Measurements from ENCODE around the gene FEN1. TPM values are rescaled to one million over a fixed set of nuclear protein-coding genes. Genes with fewer than 3 reads are reported as not detected.
A peak's percentile ranks its signal among the peaks of the same experiment; 100 is the strongest.

Gene FEN1
- total and polyA plus RNA-seq, 2 of the 13 experiments (the other 11 are each of a cell fraction or from before 2014, with no cell fraction given), result 12.4 to 102 TPM

DNA sequence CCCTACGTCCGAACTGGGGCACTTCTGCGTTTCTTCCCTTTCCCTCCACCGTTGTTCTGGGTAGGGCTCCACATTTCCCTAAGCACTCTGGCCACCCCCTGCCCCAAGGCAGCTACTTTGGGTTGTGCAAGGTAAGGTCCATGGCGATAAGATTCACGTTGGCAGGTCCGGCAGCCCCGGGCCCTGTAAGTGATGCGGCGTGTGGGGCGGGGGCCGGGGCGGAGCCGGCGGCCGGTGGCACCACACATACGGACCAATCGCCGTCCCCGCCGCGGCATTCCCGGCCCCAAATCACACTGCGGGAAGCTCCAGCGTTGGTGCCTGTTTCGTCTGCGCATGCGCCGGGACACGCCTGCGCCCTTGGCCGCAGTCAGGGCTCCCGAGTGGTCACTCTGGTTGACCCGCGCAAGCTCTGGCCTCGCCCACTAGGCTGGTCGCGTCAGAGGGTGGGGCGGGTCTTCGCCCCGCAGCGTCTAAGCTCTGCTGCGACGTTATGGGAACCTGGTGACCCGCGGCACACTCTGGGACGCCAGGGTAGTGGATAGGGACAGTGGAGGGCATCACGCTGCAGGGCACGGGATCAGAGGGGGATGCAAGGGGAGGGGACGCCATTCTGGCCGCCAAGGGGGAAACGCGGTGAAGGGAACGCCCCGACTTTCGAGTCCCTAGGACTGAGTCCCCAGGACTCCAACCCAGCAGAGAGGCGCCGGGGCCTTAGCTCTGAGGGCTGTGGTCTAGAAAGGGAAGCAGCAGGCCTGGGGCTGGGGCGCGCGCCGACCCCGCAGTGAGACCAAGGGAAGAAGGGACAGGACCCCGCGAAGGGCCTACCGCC lies 22.5 kb downstream of the FEN1 start (continued):
- TF ChIP-seq ZNF503 (CRISPR knock-in tag; IDR thresholded peaks at IDR 0.05), result no peak
- no peak; the same call in 1 of the 2 replicates for TF ChIP-seq ETV5 (CRISPR knock-in tag; IDR thresholded peaks at IDR 0.05; ENCODE audit: borderline replicate concordance)
- TF ChIP-seq SPEN (CRISPR knock-in tag; IDR thresholded peaks at IDR 0.05; ENCODE audit: low read depth), result peak; percentile 47; the same call in 1 of the 2 replicates
- TF ChIP-seq ZEB1 (IDR thresholded peaks at IDR 0.05; ENCODE audit: insufficient replicate concordance, low read depth), result no peak
- no peak; the same call in 1 of the 2 replicates for TF ChIP-seq ONECUT2 (CRISPR knock-in tag; IDR thresholded peaks at IDR 0.05)
- peak; percentile 71; the same call in 1 of the 2 replicates for TF ChIP-seq ZNF709 (CRISPR knock-in tag; IDR thresholded peaks at IDR 0.05)
- TF ChIP-seq BCL3 (CRISPR knock-in tag; IDR thresholded peaks at IDR 0.05), result peak; percentile 15; the same call in 1 of the 2 replicates
- peak; percentile 92 for TF ChIP-seq CAMTA2 (CRISPR knock-in tag; IDR thresholded peaks at IDR 0.05; ENCODE audit: borderline replicate concordance)
- TF ChIP-seq CENPT (CRISPR knock-in tag; IDR thresholded peaks at IDR 0.05; ENCODE audit: low read depth), result no peak
- TF ChIP-seq ZBTB1 (CRISPR knock-in tag; IDR thresholded peaks at IDR 0.05; ENCODE audit: borderline replicate concordance), result no peak
- peak; percentile 19; the same call in 1 of the 2 replicates for TF ChIP-seq ZNF878 (CRISPR knock-in tag; IDR thresholded peaks at IDR 0.05)
- TF ChIP-seq ZC3H4 (CRISPR knock-in tag; IDR thresholded peaks at IDR 0.05; ENCODE audit: borderline replicate concordance), result no peak
- TF ChIP-seq ZNF292 (CRISPR knock-in tag; IDR thresholded peaks at IDR 0.05; ENCODE audit: borderline replicate concordance, low read depth), result no peak
- peak; percentile 86 for TF ChIP-seq DR1 (CRISPR knock-in tag; IDR thresholded peaks at IDR 0.05)
- TF ChIP-seq PAWR (CRISPR knock-in tag; IDR thresholded peaks at IDR 0.05; ENCODE audit: borderline replicate concordance), result no peak
- peak; percentile 48 for TF ChIP-seq MNT (IDR thresholded peaks at IDR 0.05)
- TF ChIP-seq POGK (CRISPR knock-in tag; conservative IDR thresholded peaks at IDR 0.05), result peak; percentile 89; the same call in 1 of the 2 replicates
- peak; percentile 27; the same call in 1 of the 2 replicates for TF ChIP-seq ZNF788 (CRISPR knock-in tag; IDR thresholded peaks at IDR 0.05; ENCODE audit: borderline replicate concordance)
- TF ChIP-seq ZBTB7A (CRISPR knock-in tag; IDR thresholded peaks at IDR 0.05), result no peak; the same call in 1 of the 2 replicates
- TF ChIP-seq, protein P1, sequence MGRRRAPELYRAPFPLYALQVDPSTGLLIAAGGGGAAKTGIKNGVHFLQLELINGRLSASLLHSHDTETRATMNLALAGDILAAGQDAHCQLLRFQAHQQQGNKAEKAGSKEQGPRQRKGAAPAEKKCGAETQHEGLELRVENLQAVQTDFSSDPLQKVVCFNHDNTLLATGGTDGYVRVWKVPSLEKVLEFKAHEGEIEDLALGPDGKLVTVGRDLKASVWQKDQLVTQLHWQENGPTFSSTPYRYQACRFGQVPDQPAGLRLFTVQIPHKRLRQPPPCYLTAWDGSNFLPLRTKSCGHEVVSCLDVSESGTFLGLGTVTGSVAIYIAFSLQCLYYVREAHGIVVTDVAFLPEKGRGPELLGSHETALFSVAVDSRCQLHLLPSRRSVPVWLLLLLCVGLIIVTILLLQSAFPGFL (CRISPR knock-in tag; IDR thresholded peaks at IDR 0.05), result no peak; the same call in 1 of the 2 replicates
